NK-92 (cell line): ENCODE data around the gene GNL3L.
"Not testable (repeated sequence)": the region's sequence is repeated elsewhere in the genome, so short reads cannot be mapped to it uniquely, and the experiment has no call there.

Experiments
- DNase-seq: peaks from one replicate; lab custom pipeline; 2025; ENCODE audit not compliant: unreplicated experiment; lab: John Stamatoyannopoulos, UW

GNL3L gene

DNA sequence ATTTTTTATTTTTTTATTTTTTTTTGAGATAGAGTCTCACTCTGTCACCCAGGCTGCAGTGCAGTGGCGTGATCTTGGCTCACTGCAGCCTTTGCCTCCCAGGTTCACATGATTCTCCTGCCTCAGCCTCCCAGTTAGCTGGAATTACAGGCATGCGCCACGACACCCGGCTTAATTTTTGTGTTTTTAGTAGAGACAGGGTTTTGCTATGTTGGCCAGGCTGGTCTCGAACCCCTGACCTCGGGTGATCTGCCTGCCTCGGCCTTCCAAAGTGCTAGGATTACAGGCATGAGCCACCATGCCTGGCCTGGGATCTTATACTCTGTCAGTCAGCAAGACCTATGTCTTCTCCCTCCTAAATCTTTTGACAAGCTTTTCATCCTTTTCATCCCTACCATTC lies 25.0 kb downstream of the GNL3L start:
- DNase-seq, result not testable (repeated sequence)

DNA sequence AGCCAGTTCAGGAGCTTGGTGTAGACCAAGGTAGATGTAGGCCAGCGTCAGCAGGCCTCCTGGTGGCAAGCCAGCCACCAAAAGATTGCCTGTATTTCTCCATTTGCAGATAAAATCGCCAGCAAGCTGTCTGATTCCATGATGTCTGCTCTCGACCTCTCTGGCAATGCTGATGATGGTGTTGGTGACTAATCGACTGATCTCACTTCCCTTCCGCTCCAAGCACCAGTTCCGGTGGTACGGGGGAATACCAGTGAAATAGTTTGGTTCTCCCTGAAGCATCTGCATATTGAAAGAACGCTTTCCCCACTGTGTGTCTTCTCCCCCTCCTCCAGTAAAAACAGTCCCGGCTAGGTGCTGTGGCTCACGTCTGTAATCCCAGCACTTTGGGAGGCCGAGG lies 30.4 kb downstream of the GNL3L start:
- DNase-seq, result no peak

- no peak for DNase-seq
Measured at GRCh38 chrX:54561622-54562021, 31.6 kb downstream of the GNL3L start.

GRCh38 chrX:54564936-54565335 lies 34.9 kb downstream of the GNL3L start:
- no peak for DNase-seq

GRCh38 chrX:54570332-54570731 lies 40.3 kb downstream of the GNL3L start:
- DNase-seq, result no peak

DNA sequence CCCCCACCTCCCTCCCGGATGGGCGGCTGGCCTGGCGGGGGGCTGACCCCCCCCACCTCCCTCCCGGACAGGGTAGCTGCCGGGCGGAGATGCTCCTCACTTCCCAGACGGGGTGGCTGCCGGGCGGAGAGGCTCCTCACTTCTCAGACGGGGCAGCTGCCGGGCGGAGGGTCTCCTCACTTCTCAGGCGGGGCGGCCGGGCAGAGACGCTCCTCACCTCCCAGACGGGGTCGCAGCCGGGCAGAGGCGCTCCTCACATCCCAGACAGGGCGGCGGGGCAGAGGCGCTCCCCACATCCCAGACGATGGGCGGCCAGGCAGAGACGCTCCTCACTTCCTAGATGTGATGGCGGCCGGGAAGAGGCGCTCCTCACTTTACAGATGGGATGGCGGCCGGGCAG lies 42.6 kb downstream of the GNL3L start:
- DNase-seq, result not testable (repeated sequence)

DNA sequence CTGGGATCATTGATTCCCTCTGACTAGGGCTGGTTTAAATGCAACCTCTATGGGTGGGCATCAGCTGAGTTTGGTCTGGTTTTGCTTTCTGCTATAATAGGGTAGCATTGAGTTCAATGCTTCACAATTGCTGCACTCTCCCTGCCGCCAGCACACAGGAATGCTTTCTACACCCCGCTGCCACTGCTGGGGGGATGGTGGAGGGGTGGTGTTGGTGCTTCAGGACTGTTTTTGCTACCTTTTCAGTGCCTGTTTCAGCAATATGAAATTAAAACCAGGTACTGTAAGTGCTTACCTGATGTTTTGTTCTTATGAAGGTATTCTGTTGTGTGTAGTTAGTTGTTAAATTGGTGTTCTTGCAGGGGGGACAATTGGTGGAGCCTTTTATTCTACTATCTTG lies 67.7 kb downstream of the GNL3L start:
- no peak for DNase-seq

DNA sequence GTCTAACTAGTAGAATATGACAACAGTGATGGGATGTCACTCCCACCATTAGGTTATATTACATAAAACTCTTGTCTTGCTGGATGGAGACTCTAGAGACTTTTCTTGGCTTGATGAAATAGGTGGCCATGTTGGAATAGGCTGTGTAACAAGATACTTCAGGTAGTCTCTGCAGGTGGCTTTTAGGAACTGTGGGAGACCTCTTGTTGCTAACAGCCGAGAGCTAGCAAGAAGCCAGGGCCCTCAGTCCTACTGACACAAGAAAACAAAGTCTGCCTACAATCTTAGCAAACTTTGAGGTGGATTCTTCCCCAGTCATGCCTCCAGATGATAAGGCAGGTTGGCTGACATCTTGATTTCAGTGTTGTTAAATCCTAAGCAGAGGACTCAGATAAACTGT lies 72.5 kb downstream of the GNL3L start:
- DNase-seq, result no peak
